Measurements from ENCODE around the gene BTBD9. TPM values are rescaled to one million over a fixed set of nuclear protein-coding genes. Genes with fewer than 3 reads are reported as not detected.

BTBD9 gene
- total and polyA plus RNA-seq, 9 of the 15 experiments (the other 6 are each of a cell fraction or from before 2014, with no cell fraction given): 0.08 to 1.6 (median 0.58) TPM

- DNase-seq (ENCODE audit: extremely low read depth in 1 of 4, low spot score in 3 of 4): no peak
- Histone ChIP-seq H4K20me1 (replicated peaks; ENCODE audit: control insufficient read depth, insufficient read depth, low read length) (no peaks in the 10 kb centered on the region), H3K9me3 (replicated peaks; ENCODE audit: control insufficient read depth, insufficient read depth, low read depth, low read length) (no peaks in the 10 kb centered on the region), H3K4me3 (no peak overlapping the region), H2AFZ (ENCODE audit: low read depth, low read length) (no peak overlapping the region), H3K4me2 (ENCODE audit: insufficient read depth, low read length) (no peak overlapping the region), H3K4me1 (replicated peaks in 1 of 2; ENCODE audit: control insufficient read depth in 2 of 2, insufficient read depth in 2 of 2, low read length in 2 of 2) (no peaks in the 10 kb centered on the region), H3K9ac (ENCODE audit: insufficient read depth in 1 of 2, low read depth in 2 of 2, low read length in 2 of 2) (no peak overlapping the region), H3K36me3 (ENCODE audit: control insufficient read depth, insufficient read depth, low read length) (no peaks in the 10 kb centered on the region), H3K27me3 (ENCODE audit: control insufficient read depth in 2 of 2, insufficient read depth in 2 of 2, low read length in 2 of 2) (no peaks in the 10 kb centered on the region), H3K27ac (ENCODE audit: extremely low read depth, low read depth, low read length) (no peak overlapping the region), H3K9me1 (ENCODE audit: control insufficient read depth, insufficient read depth, low read length) (no peaks in the 10 kb centered on the region), H3K79me2 (ENCODE audit: control insufficient read depth, insufficient read depth, low read length) (no peaks in the 10 kb centered on the region)
- BruUV-seq (replicated peaks): no TSS peak
- in situ Hi-C loops (cut with MboI) (no loop called here), intact Hi-C loops (cut with micrococcal nuclease) (no loop called here)
- TF ChIP-seq LEF1 (IDR thresholded peaks at IDR 0.05) (no peak), GABPA (tag; conservative IDR thresholded peaks at IDR 0.05; ENCODE audit: low read depth) (no peak)
- ChIA-PET POLR2A (interaction anchor here (1.1 kb wide), 1 partner anchor 9 kb away, joined by 3 read pairs; no protein-coding TSS in a partner anchor), CTCF (ENCODE audit: low intra/inter-chr PET ratio) (no interaction called here)
- ATAC-seq: no peak
- no peak for FAIRE-seq
- WGBS (ENCODE audit: insufficient coverage, low coverage, missing lambda C conversion rate): 71% methylated on average over 4 of the region's 4 CpGs
Measured at GRCh38 chr6:38134704-38135088, 505.0 kb downstream of the BTBD9 start.

- no peak for TF ChIP-seq ZC3H8 (IDR thresholded peaks at IDR 0.05)
- no peak for TF ChIP-seq ZKSCAN1 (IDR thresholded peaks at IDR 0.05; ENCODE audit: low read depth, low read length)
- TF ChIP-seq STAT5B (CRISPR knock-in tag; IDR thresholded peaks at IDR 0.05): no peak
- no peak for TF ChIP-seq CHD4 (IDR thresholded peaks at IDR 0.05; ENCODE audit: insufficient read depth, insufficient replicate concordance, low read depth, low read length, poor library complexity, severe bottlenecking)
- ChIA-PET CTCF (ENCODE audit: low intra/inter-chr PET ratio) (interaction anchor here (0.6 kb wide), 1 partner anchor 17 kb away, joined by 3 read pairs; no protein-coding TSS in a partner anchor), POLR2A (interaction anchor here (1.1 kb wide), 1 partner anchor 9 kb away, joined by 3 read pairs; no protein-coding TSS in a partner anchor)
- intact Hi-C loops (cut with micrococcal nuclease) (no loop called here), in situ Hi-C loops (cut with MboI) (no loop called here)
- Histone ChIP-seq H3K4me1 (replicated peaks in 1 of 2; ENCODE audit: control insufficient read depth in 2 of 2, insufficient read depth in 2 of 2, low read length in 2 of 2) (no peaks in the 10 kb centered on the region), H4K20me1 (replicated peaks; ENCODE audit: control insufficient read depth, insufficient read depth, low read length) (no peaks in the 10 kb centered on the region), H3K36me3 (ENCODE audit: control insufficient read depth, insufficient read depth, low read length) (no peaks in the 10 kb centered on the region), H2AFZ (ENCODE audit: low read depth, low read length) (no peak overlapping the region), H3K9me1 (ENCODE audit: control insufficient read depth, insufficient read depth, low read length) (no peaks in the 10 kb centered on the region), H3K4me2 (ENCODE audit: insufficient read depth, low read length) (no peak overlapping the region), H3K9me3 (replicated peaks; ENCODE audit: control insufficient read depth, insufficient read depth, low read depth, low read length) (no peaks in the 10 kb centered on the region), H3K27ac (ENCODE audit: extremely low read depth, low read depth, low read length) (no peak overlapping the region), H3K27me3 (ENCODE audit: control insufficient read depth in 2 of 2, insufficient read depth in 2 of 2, low read length in 2 of 2) (no peaks in the 10 kb centered on the region), H3K4me3 (no peak overlapping the region), H3K9ac (ENCODE audit: insufficient read depth in 1 of 2, low read depth in 2 of 2, low read length in 2 of 2) (no peak overlapping the region), H3K79me2 (ENCODE audit: control insufficient read depth, insufficient read depth, low read length) (no peaks in the 10 kb centered on the region)
- DNase-seq (ENCODE audit: extremely low read depth in 1 of 4, low spot score in 3 of 4) (no peak), ATAC-seq (no peak), FAIRE-seq (no peak)
- BruUV-seq (replicated peaks): no TSS peak
- 65% methylated on average over 7 of the region's 7 CpGs for WGBS (ENCODE audit: insufficient coverage, low coverage, missing lambda C conversion rate)
Measured at GRCh38 chr6:38133932-38134703, 505.6 kb downstream of the BTBD9 start.
